A549 (cell line): ENCODE measurements around the gene BRMS1. TPM values are rescaled to one million over a fixed set of nuclear protein-coding genes. Genes with fewer than 3 reads are reported as not detected.

ENCODE experiments used
- ATAC-seq, 2 experiments: fragments of 200-7000 bp in 1 of 2; fragments of >200 bp in 1 of 2; cut with Nextera tagmentation in 1 of 2; cut with Tn5 transposase in 1 of 2; 3 replicates each; pipeline versions ENCODE4 v1.8.0 to v1.9.1; 2018 to 2020; ENCODE audit warnings: mild to moderate bottlenecking in 1 of 2, moderate library complexity in 1 of 2
- CTCF ChIA-PET: fragments of 300-600 bp; sonication (Branson Sonifier 250); formaldehyde crosslinking; extraction: SDS; loops from one replicate; lab custom pipeline; 2021; ENCODE audit warnings: antibody characterized with exemption, inconsistent platforms; lab: Yijun Ruan, JAX
- POLR2A ChIA-PET: fragments of 350-600 bp; formaldehyde crosslinking; extraction: SDS; loops from one replicate; lab custom pipeline; 2021; ENCODE audit warnings: antibody characterized with exemption, inconsistent platforms; lab: Yijun Ruan, JAX
- DNase-seq, 2 experiments: peaks; one replicate each; pipeline versions ENCODE4 v3.0.0 to v3.0.0-alpha.2; 2011 to 2016; ENCODE audit warnings: low read depth in 1 of 2, low spot score in 1 of 2
- FAIRE-seq: peaks from 2 replicates; lab custom pipeline; 2011; peaks lifted over from hg19 to GRCh38; lab: Jason Lieb, UNC
- H3K27ac ChIP-seq, 2 experiments: fragments of >200 bp; sonication (Bioruptor Twin); formaldehyde crosslinking; 3 replicates each; pipeline ENCODE4 v1.5.1; 2016 to 2017
- H3K4me1 ChIP-seq: fragments of >200 bp; sonication (Bioruptor Twin); formaldehyde crosslinking; 3 replicates; pipeline ENCODE4 v1.6.1; 2016
- H3K4me2 ChIP-seq: fragments of >200 bp; sonication (Bioruptor Twin); formaldehyde crosslinking; 3 replicates; pipeline ENCODE4 v1.6.1; 2016
- H3K4me3 ChIP-seq: fragments of >200 bp; sonication (Bioruptor Twin); formaldehyde crosslinking; 3 replicates; pipeline ENCODE4 v1.5.1; 2016
- H3K9me3 ChIP-seq: fragments of >200 bp; sonication (Bioruptor Twin); formaldehyde crosslinking; 3 replicates; pipeline ENCODE4 v1.6.1; 2016
- BHLHE40 ChIP-seq: IDR thresholded peaks from 2 replicates; pipeline ENCODE4 v1.6.1; 2012; ENCODE audit warnings: low read depth, low read length, inconsistent platforms
- CEBPB ChIP-seq, 2 experiments: fragments of >200 bp in 1 of 2; sonication (Bioruptor Twin) in 1 of 2; formaldehyde crosslinking in 1 of 2; IDR thresholded peaks; 2 replicates each; pipeline ENCODE4 v1.6.1; 2012 to 2016
- FOSL2 ChIP-seq, 2 experiments: fragments of 450-650 bp in 1 of 2; fragments of >200 bp in 1 of 2; sonication (Bioruptor Twin) in 1 of 2; formaldehyde crosslinking; IDR thresholded peaks; 2 replicates each; pipeline versions ENCODE4 v1.5.0 to v1.6.1; 2016 to 2020; ENCODE audit warnings: mild to moderate bottlenecking in 1 of 2, moderate library complexity in 1 of 2
- GATA3 ChIP-seq: IDR thresholded peaks from 2 replicates; pipeline ENCODE4 v1.6.1; 2012; ENCODE audit warnings: borderline replicate concordance
- HOXA7 ChIP-seq: fragments of 250-450 bp; sonication (Bioruptor Pico); IDR thresholded peaks from 2 replicates; pipeline ENCODE4 v1.5.0; 2020; ENCODE audit warnings: mild to moderate bottlenecking, moderate library complexity
- HOXB5 ChIP-seq: fragments of 250-450 bp; sonication (Bioruptor Pico); IDR thresholded peaks from 2 replicates; pipeline ENCODE4 v1.5.0; 2020; ENCODE audit warnings: mild to moderate bottlenecking, moderate library complexity
- JUNB ChIP-seq: fragments of >200 bp; sonication (Bioruptor Twin); formaldehyde crosslinking; IDR thresholded peaks from 2 replicates; pipeline ENCODE4 v1.6.1; 2016
- MAZ ChIP-seq: fragments of 150-350 bp; IDR thresholded peaks from 2 replicates; pipeline ENCODE4 v1.6.1; 2014; ENCODE audit warnings: antibody characterized with exemption, low read depth, low read length, borderline replicate concordance
- MYC ChIP-seq: IDR thresholded peaks from 2 replicates; pipeline ENCODE4 v1.6.1; 2012; ENCODE audit warnings: mild to moderate bottlenecking, inconsistent platforms, low read length, improper control_type of control experiment, borderline replicate concordance
- NPAS2 ChIP-seq: fragments of 250-450 bp; sonication (Bioruptor Pico); IDR thresholded peaks from 2 replicates; pipeline ENCODE4 v1.8.0; 2022; ENCODE audit warnings: mild to moderate bottlenecking, moderate library complexity, borderline replicate concordance
- NR3C1 ChIP-seq: fragments of >200 bp; sonication (Bioruptor Twin); formaldehyde crosslinking; IDR thresholded peaks from 3 replicates; pipeline ENCODE4 v1.6.1; 2017
- POLR2AphosphoS2 ChIP-seq: conservative IDR thresholded peaks from 2 replicates; pipeline ENCODE4 v1.6.1; 2012; ENCODE audit warnings: low read length, improper control_type of control experiment, inconsistent platforms
- TFCP2L1 ChIP-seq: fragments of 250-450 bp; sonication (Bioruptor Pico); IDR thresholded peaks from 2 replicates; pipeline ENCODE4 v1.5.0; 2021; ENCODE audit warnings: mild to moderate bottlenecking
- WGBS: methylation state at CpG from one replicate; pipeline ENCODE4 v1.1.6; 2017; ENCODE audit errors: missing lambda C conversion rate; 5-methylcytosine and 5-hydroxymethylcytosine counted together
- polyA plus RNA-seq, 4 experiments: library from polyadenylated mRNA; depleted of rRNA in 3 of 4; stranded (reverse); fragments of >200 nt; fragmentation: RNase III in 1 of 4; extraction: RNeasy Plus Mini Kit Qiagen cat#74134 plus additional on column Dnase treatment in 1 of 4; gene quantifications; 2 replicates in 3 of 4; 3 replicates in 1 of 4; pipeline ENCODE4 v1.2.3, GENCODE V29; 2011 to 2017
- TF ChIP-seq, protein P1 (sequence below): fragments of 200-600 bp; sonication (generic); IDR thresholded peaks from 2 replicates; pipeline ENCODE4 v1.6.1; 2016; ENCODE audit warnings: antibody characterized with exemption, mild to moderate bottlenecking, moderate library complexity
- TF ChIP-seq, protein P2 (sequence below): fragments of >200 bp; sonication (Bioruptor Twin); formaldehyde crosslinking; IDR thresholded peaks from 3 replicates; pipeline ENCODE4 v1.6.1; 2016
- TF ChIP-seq, protein P3 (sequence below): IDR thresholded peaks from 2 replicates; pipeline ENCODE4 v1.6.1; 2012
- TF ChIP-seq, protein P4 (sequence below): IDR thresholded peaks from 2 replicates; pipeline ENCODE4 v1.6.1; 2012
- TF ChIP-seq, protein P5 (sequence below): fragments of 250-450 bp; sonication (Bioruptor Pico); IDR thresholded peaks from 2 replicates; pipeline ENCODE4 v1.5.0; 2021; ENCODE audit warnings: mild to moderate bottlenecking, moderate library complexity, borderline replicate concordance
- TF ChIP-seq, protein P6 (sequence below): fragments of 250-450 bp; sonication (Bioruptor Pico); IDR thresholded peaks from 2 replicates; pipeline ENCODE4 v1.5.0; 2020; ENCODE audit warnings: low read depth, mild to moderate bottlenecking, moderate library complexity
- TF ChIP-seq, protein P7 (sequence below): fragments of 450-650 bp; IDR thresholded peaks from 2 replicates; pipeline ENCODE4 v1.6.1; 2014; ENCODE audit warnings: antibody characterized with exemption

Gene BRMS1
- polyA plus RNA-seq, 2 of the 4 experiments (the other 2 are of a cell fraction) = 56.2 to 90.8 TPM

DNA sequence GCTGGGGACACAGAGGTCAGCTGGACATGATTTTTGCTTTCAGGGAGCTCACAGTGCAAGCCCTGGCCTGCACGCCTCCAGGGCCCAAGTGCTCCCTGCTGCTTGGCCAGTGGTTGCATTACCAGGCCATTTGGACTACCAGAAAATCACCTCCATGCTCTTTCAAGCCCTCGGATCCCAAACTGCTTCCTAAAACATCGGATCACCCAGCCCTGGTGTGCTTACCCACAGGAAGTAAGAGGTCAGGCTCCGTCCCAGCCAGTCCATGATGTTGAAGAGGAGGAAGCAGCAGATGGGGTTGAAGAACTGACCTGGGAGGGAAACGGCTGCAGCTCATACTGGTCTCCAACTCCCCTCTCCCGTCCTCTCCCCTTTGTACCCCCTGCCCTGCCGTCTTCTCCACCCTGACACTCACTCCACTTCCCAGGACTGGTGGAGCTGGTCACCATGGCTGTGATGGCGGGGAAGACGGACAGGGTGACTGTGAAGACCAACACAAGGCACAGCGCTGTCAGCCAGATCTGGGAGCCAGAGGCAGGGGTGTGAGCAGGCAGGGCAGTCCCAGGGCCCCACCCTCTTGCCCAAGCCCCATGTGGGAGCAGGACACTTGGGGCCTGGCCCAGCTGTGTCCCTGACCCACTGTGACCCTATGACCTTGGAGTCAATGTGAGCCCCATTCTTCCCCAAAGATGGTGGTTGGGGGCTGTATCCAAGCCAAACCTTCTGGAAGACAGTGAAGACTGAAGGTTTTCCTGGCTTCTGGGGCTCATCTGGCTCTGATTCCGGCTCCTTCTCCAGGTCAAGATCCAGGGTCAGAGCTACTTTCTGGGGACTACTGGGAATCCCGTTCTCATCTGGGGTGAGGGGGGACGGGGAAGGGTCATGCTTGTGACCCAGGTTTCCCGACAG is 21.1 kb upstream of the BRMS1 start:
- FAIRE-seq = no peak
- Histone ChIP-seq H3K4me3 (no peak overlapping the region), H3K4me1 (0 out of 3 replicates have a peak, but pooled peaks cover 8% of the 10 kb centered on the region), H3K9me3 (no peaks in the 10 kb centered on the region), H3K27ac (no peak overlapping the region), H3K4me2 (no peak overlapping the region)
- CTCF ChIA-PET = interaction anchor here (0.6 to 4.3 kb wide), 11 partner anchors 9 to 73 kb away, joined by 3 to 22 read pairs (median 4); partner anchors contain the start of gene MRPL11
- TF ChIP-seq, protein P1, sequence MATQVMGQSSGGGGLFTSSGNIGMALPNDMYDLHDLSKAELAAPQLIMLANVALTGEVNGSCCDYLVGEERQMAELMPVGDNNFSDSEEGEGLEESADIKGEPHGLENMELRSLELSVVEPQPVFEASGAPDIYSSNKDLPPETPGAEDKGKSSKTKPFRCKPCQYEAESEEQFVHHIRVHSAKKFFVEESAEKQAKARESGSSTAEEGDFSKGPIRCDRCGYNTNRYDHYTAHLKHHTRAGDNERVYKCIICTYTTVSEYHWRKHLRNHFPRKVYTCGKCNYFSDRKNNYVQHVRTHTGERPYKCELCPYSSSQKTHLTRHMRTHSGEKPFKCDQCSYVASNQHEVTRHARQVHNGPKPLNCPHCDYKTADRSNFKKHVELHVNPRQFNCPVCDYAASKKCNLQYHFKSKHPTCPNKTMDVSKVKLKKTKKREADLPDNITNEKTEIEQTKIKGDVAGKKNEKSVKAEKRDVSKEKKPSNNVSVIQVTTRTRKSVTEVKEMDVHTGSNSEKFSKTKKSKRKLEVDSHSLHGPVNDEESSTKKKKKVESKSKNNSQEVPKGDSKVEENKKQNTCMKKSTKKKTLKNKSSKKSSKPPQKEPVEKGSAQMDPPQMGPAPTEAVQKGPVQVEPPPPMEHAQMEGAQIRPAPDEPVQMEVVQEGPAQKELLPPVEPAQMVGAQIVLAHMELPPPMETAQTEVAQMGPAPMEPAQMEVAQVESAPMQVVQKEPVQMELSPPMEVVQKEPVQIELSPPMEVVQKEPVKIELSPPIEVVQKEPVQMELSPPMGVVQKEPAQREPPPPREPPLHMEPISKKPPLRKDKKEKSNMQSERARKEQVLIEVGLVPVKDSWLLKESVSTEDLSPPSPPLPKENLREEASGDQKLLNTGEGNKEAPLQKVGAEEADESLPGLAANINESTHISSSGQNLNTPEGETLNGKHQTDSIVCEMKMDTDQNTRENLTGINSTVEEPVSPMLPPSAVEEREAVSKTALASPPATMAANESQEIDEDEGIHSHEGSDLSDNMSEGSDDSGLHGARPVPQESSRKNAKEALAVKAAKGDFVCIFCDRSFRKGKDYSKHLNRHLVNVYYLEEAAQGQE = no peak
- TF ChIP-seq POLR2AphosphoS2 (no peak), MAZ (no peak), CEBPB (IDR thresholded peaks at IDR 0.05) (no peak), GATA3 (no peak), JUNB (no peak), HOXB5 (no peak), NR3C1 (no peak), MYC (no peak), NPAS2 (CRISPR knock-in tag) (no peak), BHLHE40 (no peak), HOXA7 (no peak), FOSL2 (IDR thresholded peaks at IDR 0.05) (no peak), FOSL2 (CRISPR knock-in tag; IDR thresholded peaks at IDR 0.05) (no peak), TFCP2L1 (CRISPR knock-in tag) (no peak)
- TF ChIP-seq, protein P2, sequence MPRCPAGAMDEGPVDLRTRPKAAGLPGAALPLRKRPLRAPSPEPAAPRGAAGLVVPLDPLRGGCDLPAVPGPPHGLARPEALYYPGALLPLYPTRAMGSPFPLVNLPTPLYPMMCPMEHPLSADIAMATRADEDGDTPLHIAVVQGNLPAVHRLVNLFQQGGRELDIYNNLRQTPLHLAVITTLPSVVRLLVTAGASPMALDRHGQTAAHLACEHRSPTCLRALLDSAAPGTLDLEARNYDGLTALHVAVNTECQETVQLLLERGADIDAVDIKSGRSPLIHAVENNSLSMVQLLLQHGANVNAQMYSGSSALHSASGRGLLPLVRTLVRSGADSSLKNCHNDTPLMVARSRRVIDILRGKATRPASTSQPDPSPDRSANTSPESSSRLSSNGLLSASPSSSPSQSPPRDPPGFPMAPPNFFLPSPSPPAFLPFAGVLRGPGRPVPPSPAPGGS = no peak
- TF ChIP-seq, protein P3, sequence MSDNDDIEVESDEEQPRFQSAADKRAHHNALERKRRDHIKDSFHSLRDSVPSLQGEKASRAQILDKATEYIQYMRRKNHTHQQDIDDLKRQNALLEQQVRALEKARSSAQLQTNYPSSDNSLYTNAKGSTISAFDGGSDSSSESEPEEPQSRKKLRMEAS = no peak
- TF ChIP-seq, protein P4, sequence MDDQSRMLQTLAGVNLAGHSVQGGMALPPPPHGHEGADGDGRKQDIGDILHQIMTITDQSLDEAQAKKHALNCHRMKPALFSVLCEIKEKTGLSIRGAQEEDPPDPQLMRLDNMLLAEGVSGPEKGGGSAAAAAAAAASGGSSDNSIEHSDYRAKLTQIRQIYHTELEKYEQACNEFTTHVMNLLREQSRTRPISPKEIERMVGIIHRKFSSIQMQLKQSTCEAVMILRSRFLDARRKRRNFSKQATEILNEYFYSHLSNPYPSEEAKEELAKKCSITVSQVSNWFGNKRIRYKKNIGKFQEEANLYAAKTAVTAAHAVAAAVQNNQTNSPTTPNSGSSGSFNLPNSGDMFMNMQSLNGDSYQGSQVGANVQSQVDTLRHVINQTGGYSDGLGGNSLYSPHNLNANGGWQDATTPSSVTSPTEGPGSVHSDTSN = no peak
- TF ChIP-seq, protein P5, sequence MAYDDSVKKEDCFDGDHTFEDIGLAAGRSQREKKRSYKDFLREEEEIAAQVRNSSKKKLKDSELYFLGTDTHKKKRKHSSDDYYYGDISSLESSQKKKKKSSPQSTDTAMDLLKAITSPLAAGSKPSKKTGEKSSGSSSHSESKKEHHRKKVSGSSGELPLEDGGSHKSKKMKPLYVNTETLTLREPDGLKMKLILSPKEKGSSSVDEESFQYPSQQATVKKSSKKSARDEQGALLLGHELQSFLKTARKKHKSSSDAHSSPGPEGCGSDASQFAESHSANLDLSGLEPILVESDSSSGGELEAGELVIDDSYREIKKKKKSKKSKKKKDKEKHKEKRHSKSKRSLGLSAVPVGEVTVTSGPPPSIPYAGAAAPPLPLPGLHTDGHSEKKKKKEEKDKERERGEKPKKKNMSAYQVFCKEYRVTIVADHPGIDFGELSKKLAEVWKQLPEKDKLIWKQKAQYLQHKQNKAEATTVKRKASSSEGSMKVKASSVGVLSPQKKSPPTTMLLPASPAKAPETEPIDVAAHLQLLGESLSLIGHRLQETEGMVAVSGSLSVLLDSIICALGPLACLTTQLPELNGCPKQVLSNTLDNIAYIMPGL (CRISPR knock-in tag) = no peak
- TF ChIP-seq, protein P6, sequence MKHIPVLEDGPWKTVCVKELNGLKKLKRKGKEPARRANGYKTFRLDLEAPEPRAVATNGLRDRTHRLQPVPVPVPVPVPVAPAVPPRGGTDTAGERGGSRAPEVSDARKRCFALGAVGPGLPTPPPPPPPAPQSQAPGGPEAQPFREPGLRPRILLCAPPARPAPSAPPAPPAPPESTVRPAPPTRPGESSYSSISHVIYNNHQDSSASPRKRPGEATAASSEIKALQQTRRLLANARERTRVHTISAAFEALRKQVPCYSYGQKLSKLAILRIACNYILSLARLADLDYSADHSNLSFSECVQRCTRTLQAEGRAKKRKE (CRISPR knock-in tag) = no peak
- TF ChIP-seq, protein P7, sequence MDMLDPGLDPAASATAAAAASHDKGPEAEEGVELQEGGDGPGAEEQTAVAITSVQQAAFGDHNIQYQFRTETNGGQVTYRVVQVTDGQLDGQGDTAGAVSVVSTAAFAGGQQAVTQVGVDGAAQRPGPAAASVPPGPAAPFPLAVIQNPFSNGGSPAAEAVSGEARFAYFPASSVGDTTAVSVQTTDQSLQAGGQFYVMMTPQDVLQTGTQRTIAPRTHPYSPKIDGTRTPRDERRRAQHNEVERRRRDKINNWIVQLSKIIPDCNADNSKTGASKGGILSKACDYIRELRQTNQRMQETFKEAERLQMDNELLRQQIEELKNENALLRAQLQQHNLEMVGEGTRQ = no peak
- ATAC-seq = no peak
- DNase-seq = no peak
- WGBS = 89% methylated on average over 14 of the region's 14 CpGs
- POLR2A ChIA-PET = no interaction called here
